Type B pancreatic cell (in vitro differentiated cells): ENCODE results near the gene LIMA1. TPM values are rescaled to one million over a fixed set of nuclear protein-coding genes. Genes with fewer than 3 reads are reported as not detected.
A peak's percentile ranks its signal among the peaks of the same experiment; 100 is the strongest.
"Not testable (repeated sequence)": the region's sequence is repeated elsewhere in the genome, so short reads cannot be mapped to it uniquely, and the experiment has no call there.

Experiments
- DNase-seq: peaks from one replicate; pipeline ENCODE4 v3.0.0; 2021; ENCODE audit warnings: mixed read lengths; ENCODE audit not compliant: unreplicated experiment; ENCODE audit errors: extremely low spot score
- H3K27ac Mint-ChIP-seq: 2 replicates; pipeline ENCODE4 v1.8.0; 2021; ENCODE audit warnings: mild to moderate bottlenecking, mixed read lengths
- H3K27me3 Mint-ChIP-seq: 2 replicates; pipeline ENCODE4 v1.8.0; 2021; ENCODE audit warnings: mixed read lengths
- H3K36me3 Mint-ChIP-seq: 2 replicates; pipeline ENCODE4 v1.8.0; 2021; ENCODE audit warnings: mixed read lengths
- H3K4me1 Mint-ChIP-seq: one replicate; pipeline ENCODE4 v1.8.0; 2021; ENCODE audit warnings: mixed read lengths; ENCODE audit not compliant: unreplicated experiment
- H3K4me3 Mint-ChIP-seq: 2 replicates; pipeline ENCODE4 v1.8.0; 2021; ENCODE audit warnings: mild to moderate bottlenecking, mixed read lengths
- H3K9me3 Mint-ChIP-seq: 2 replicates; pipeline ENCODE4 v1.8.0; 2021; ENCODE audit warnings: mixed read lengths
- CTCF ChIP-seq: fragments of 200-600 bp; sonication (generic); conservative IDR thresholded peaks from 2 replicates; pipeline ENCODE4 v1.5.0; 2021; ENCODE audit warnings: antibody characterized with exemption, mild to moderate bottlenecking
- total RNA-seq: library from RNA; stranded (reverse); gene quantifications from 2 replicates; pipeline ENCODE4 v1.2.1, GENCODE V29; 2021; ENCODE audit warnings: low replicate concordance

LIMA1 gene
- total RNA-seq, 1 donor from 2014 or later: 54.4 TPM

DNA sequence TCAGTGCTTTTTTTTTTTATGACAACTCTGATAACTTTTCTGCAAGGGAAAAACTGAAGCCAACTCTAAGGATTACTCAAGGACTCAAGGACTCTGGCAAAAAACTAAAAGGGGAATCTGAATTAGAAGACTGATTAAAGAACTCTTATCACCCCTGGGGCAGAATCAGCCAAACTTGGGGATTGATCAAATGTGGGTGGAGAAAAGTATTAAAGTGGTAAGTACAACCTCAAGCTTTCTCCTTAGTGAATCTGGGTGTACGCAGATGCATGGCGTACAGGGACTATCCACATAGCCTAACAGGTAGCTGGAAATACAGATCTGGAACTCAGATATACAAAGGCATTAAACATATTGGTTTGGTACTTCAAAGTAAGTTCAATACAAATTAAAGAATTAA lies 7.3 kb downstream of the LIMA1 start:
- Mint-ChIP-seq H3K4me1 (peaks cover 38% of the 10 kb centered on the region), H3K9me3 (no peaks in the 10 kb centered on the region), H3K4me3 (no peak overlapping the region), H3K27me3 (no peaks in the 10 kb centered on the region), H3K36me3 (no peaks in the 10 kb centered on the region), H3K27ac (peak overlapping the region; percentile 87)
- no peak for DNase-seq
- TF ChIP-seq CTCF: no peak

DNA sequence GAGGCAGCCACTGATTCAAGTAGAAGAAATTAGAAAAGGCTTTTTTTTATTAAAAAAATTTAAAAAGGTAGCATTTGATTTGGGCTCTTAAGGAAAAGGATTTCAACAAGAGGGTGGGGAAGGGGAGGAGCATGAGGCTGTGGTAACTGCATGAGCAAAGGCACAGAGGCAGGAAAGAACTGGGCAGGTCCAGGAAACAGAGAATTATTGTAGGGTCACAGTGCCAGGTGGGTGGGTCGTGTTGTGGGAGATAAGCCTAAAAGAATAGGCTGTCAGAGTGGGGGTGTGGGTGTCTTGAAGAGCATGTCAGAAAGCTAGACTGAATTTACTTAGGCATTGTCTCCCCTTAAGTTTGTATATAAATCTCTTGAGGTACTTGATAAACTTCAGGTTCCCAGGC lies 7.8 kb downstream of the LIMA1 start:
- H3K4me1 Mint-ChIP-seq: peaks cover 38% of the 10 kb centered on the region
- no peaks in the 10 kb centered on the region for H3K27me3 Mint-ChIP-seq
- DNase-seq: no peak
- peak overlapping the region; percentile 87 for H3K27ac Mint-ChIP-seq
- peak overlapping the region; percentile 58 for H3K4me3 Mint-ChIP-seq
- no peaks in the 10 kb centered on the region for H3K9me3 Mint-ChIP-seq
- TF ChIP-seq CTCF: no peak
- H3K36me3 Mint-ChIP-seq: no peaks in the 10 kb centered on the region

- H3K4me3 Mint-ChIP-seq, DNase-seq, H3K27me3 Mint-ChIP-seq, H3K9me3 Mint-ChIP-seq, H3K36me3 Mint-ChIP-seq: not testable (repeated sequence)
- Mint-ChIP-seq H3K4me1 (peaks cover 38% of the 10 kb centered on the region), H3K27ac (peak overlapping the region; percentile 87)
Measured at GRCh38 chr12:50275127-50275526, 8.2 kb downstream of the LIMA1 start.

- Mint-ChIP-seq H3K4me1 (peaks cover 28% of the 10 kb centered on the region), H3K9me3 (no peaks in the 10 kb centered on the region), H3K36me3 (no peaks in the 10 kb centered on the region), H3K27me3 (no peaks in the 10 kb centered on the region), H3K27ac (peak overlapping the region; percentile 22), H3K4me3 (peak overlapping the region; percentile 51)
- TF ChIP-seq CTCF: no peak
- DNase-seq: no peak
Measured at GRCh38 chr12:50271724-50272247, 11.5 kb downstream of the LIMA1 start.

DNA sequence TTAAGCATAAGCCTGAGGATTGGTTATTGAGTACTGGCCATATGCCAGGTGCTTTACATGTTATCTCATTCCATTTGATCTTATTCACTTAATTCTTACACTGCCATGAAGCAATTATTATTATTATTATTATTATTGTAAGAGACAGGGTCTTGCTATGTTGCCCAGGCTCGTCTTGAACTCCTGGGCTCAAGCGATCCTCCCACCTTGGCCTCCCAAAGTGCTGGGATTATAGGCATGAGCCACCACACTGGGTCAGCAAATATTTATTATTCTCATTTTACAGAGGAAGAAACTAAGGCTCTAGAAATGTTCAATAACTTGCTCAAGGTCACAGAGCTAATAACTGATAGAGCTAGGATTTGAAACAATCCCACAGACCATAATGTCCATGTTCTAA lies 14.8 kb downstream of the LIMA1 start:
- peaks cover 16% of the 10 kb centered on the region for H3K4me1 Mint-ChIP-seq
- H3K9me3 Mint-ChIP-seq: no peaks in the 10 kb centered on the region
- no peaks in the 10 kb centered on the region for H3K27me3 Mint-ChIP-seq
- no peak overlapping the region for H3K4me3 Mint-ChIP-seq
- H3K36me3 Mint-ChIP-seq: peaks cover 5% of the 10 kb centered on the region
- no peak overlapping the region for H3K27ac Mint-ChIP-seq
- TF ChIP-seq CTCF: no peak
- no peak for DNase-seq

GRCh38 chr12:50265770-50266524 lies 17.4 kb downstream of the LIMA1 start:
- Mint-ChIP-seq H3K27ac (no peak overlapping the region), H3K27me3 (no peaks in the 10 kb centered on the region), H3K9me3 (no peaks in the 10 kb centered on the region), H3K36me3 (peaks cover 5% of the 10 kb centered on the region), H3K4me1 (peaks cover 6% of the 10 kb centered on the region), H3K4me3 (no peak overlapping the region)
- DNase-seq: no peak
- TF ChIP-seq CTCF: no peak
